Measurements from ENCODE around the gene BAZ2B.

The BAZ2B gene

GRCh38 chr2:159292157-159292556 lies 324.2 kb downstream of the BAZ2B start:
- no peak for DNase-seq

GRCh38 chr2:159290289-159290907 lies 325.9 kb downstream of the BAZ2B start:
- peak; percentile 88 for DNase-seq

- DNase-seq: no peak
These were observed 328.6 kb downstream of the BAZ2B start for GRCh38 chr2:159287733-159288132.

- DNase-seq: peak; percentile 97
These were observed 329.5 kb downstream of the BAZ2B start for GRCh38 chr2:159286709-159287441.

- DNase-seq: peak; percentile 80
These were observed 330.2 kb downstream of the BAZ2B start, which contains the start of gene WDSUB1 for GRCh38 chr2:159285929-159286708. Gene WDSUB1 (minus strand): TSS chr2:159286703. CDS start chr2:159283069, 3,634 bp downstream.

- no peak for DNase-seq
These were observed 330.9 kb downstream of the BAZ2B start for GRCh38 chr2:159285433-159285832.

GRCh38 chr2:159283529-159283928 lies 332.8 kb downstream of the BAZ2B start:
- no peak for DNase-seq

GRCh38 chr2:159281002-159281401 lies 335.3 kb downstream of the BAZ2B start:
- no peak for DNase-seq

GRCh38 chr2:159279700-159280099 lies 336.6 kb downstream of the BAZ2B start:
- no peak for DNase-seq

GRCh38 chr2:159275111-159275510 lies 341.2 kb downstream of the BAZ2B start:
- DNase-seq: no peak

- no peak for DNase-seq
These were observed 344.2 kb downstream of the BAZ2B start for GRCh38 chr2:159272156-159272555.

GRCh38 chr2:159270744-159271379 lies 345.5 kb downstream of the BAZ2B start:
- DNase-seq: no peak

All from EL (cell line).